HepG2 (cell line): ENCODE results near the gene KRT15. TPM values are rescaled to one million over a fixed set of nuclear protein-coding genes. Genes with fewer than 3 reads are reported as not detected.
A peak's percentile ranks its signal among the peaks of the same experiment; 100 is the strongest.

Experiments
- ADNP ChIP-seq: sonication (generic); formaldehyde crosslinking; IDR thresholded peaks from 2 replicates; pipeline ENCODE4 v1.4.0; 2020; ENCODE audit warnings: missing genetic modification reagents
- CHD4 ChIP-seq: fragments of 200-600 bp; sonication (generic); IDR thresholded peaks from 2 replicates; pipeline ENCODE4 v1.7.0; 2017; ENCODE audit warnings: mild to moderate bottlenecking, low read length, borderline replicate concordance
- DMAP1 ChIP-seq: IDR thresholded peaks from 2 replicates; pipeline ENCODE4 v1.6.1; 2016
- ELF1 ChIP-seq: sonication (generic); formaldehyde crosslinking; IDR thresholded peaks from 2 replicates; pipeline ENCODE4 v1.4.0; 2020; ENCODE audit warnings: missing genetic modification reagents
- ETV5 ChIP-seq: IDR thresholded peaks from 2 replicates; pipeline ENCODE4 v1.6.1; 2018; ENCODE audit warnings: missing biosample characterization, missing genetic modification reagents, inconsistent platforms, borderline replicate concordance
- FOSL2 ChIP-seq: sonication (generic); formaldehyde crosslinking; IDR thresholded peaks from 2 replicates; pipeline ENCODE4 v1.4.0; 2020; ENCODE audit warnings: missing genetic modification reagents
- HOXA9 ChIP-seq: sonication (generic); formaldehyde crosslinking; IDR thresholded peaks from 2 replicates; pipeline ENCODE4 v1.8.1; 2022; ENCODE audit warnings: missing genetic modification reagents, mild to moderate bottlenecking, moderate library complexity, borderline replicate concordance
- MTA1 ChIP-seq: sonication (generic); formaldehyde crosslinking; IDR thresholded peaks from 2 replicates; pipeline ENCODE4 v1.4.0; 2020; ENCODE audit warnings: missing genetic modification reagents, mild to moderate bottlenecking, borderline replicate concordance
- NFYC ChIP-seq: IDR thresholded peaks from 2 replicates; pipeline ENCODE4 v1.6.1; 2016; ENCODE audit warnings: missing genetic modification reagents, missing compliant biosample characterization
- RCOR2 ChIP-seq: IDR thresholded peaks from 2 replicates; pipeline ENCODE4 v1.6.1; 2016; ENCODE audit warnings: missing biosample characterization, missing genetic modification reagents
- REL ChIP-seq: sonication (generic); formaldehyde crosslinking; conservative IDR thresholded peaks from 2 replicates; pipeline ENCODE4 v1.8.0; 2022; ENCODE audit warnings: mild to moderate bottlenecking, missing genetic modification reagents, moderate library complexity
- RFX5 ChIP-seq: IDR thresholded peaks from 2 replicates; pipeline ENCODE4 v1.6.1; 2011; ENCODE audit warnings: low read depth, low read length, improper control_type of control experiment
- SMAD1 ChIP-seq: sonication (generic); formaldehyde crosslinking; IDR thresholded peaks from 2 replicates; pipeline ENCODE4 v1.4.0; 2020; ENCODE audit warnings: missing genetic modification reagents, low read depth, mild to moderate bottlenecking, borderline replicate concordance
- SOX5 ChIP-seq: IDR thresholded peaks from 2 replicates; pipeline ENCODE4 v1.6.1; 2016; ENCODE audit warnings: borderline replicate concordance
- ZEB1 ChIP-seq: IDR thresholded peaks from 2 replicates; pipeline ENCODE4 v1.6.1; 2012; ENCODE audit warnings: mild to moderate bottlenecking, low read depth, inconsistent platforms; ENCODE audit not compliant: insufficient replicate concordance
- ZNF431 ChIP-seq: sonication (generic); formaldehyde crosslinking; IDR thresholded peaks from 2 replicates; pipeline ENCODE4 v1.9.0; 2022; ENCODE audit warnings: missing genetic modification reagents, low read depth, mild to moderate bottlenecking, borderline replicate concordance
- ZNF629 ChIP-seq: sonication (generic); formaldehyde crosslinking; conservative IDR thresholded peaks from 2 replicates; pipeline ENCODE4 v1.5.0; 2020; ENCODE audit warnings: missing genetic modification reagents
- ZNF839 ChIP-seq: sonication (generic); formaldehyde crosslinking; IDR thresholded peaks from 2 replicates; pipeline ENCODE4 v1.4.0; 2020; ENCODE audit warnings: missing genetic modification reagents, mild to moderate bottlenecking, borderline replicate concordance
- polyA plus RNA-seq, 8 experiments: library from polyadenylated mRNA; depleted of rRNA in 3 of 8; stranded (reverse) in 7 of 8; unstranded in 1 of 8; fragments of >200 nt; fragmentation: Illumina TruSeq in 4 of 8; extraction: Trizol in 4 of 8; gene quantifications; 2 replicates each; pipeline versions ENCODE4 v1.2.1 to v1.2.3, GENCODE V29; 2011 to 2016; ENCODE audit warnings: low read depth in 4 of 8, missing spikeins in 1 of 8, mixed read lengths in 1 of 8; ENCODE audit not compliant: insufficient read depth in 1 of 8
- total RNA-seq, 5 experiments: library from RNA; depleted of rRNA; stranded (reverse); fragments of >200 nt; fragmentation: Illumina TruSeq; extraction: Trizol; gene quantifications; 2 replicates each; pipeline ENCODE4 v1.2.3, GENCODE V29; 2016; ENCODE audit warnings: low read depth in 1 of 5
- TF ChIP-seq, protein P1 (sequence below): sonication (generic); formaldehyde crosslinking; IDR thresholded peaks from 2 replicates; pipeline ENCODE4 v1.5.1; 2020; ENCODE audit warnings: mild to moderate bottlenecking, missing genetic modification reagents, moderate library complexity
- TF ChIP-seq, protein P2 (sequence below): sonication (generic); formaldehyde crosslinking; IDR thresholded peaks from 2 replicates; pipeline ENCODE4 v1.4.0; 2020; ENCODE audit warnings: missing genetic modification reagents, low read depth, mild to moderate bottlenecking, borderline replicate concordance
- TF ChIP-seq, protein P3 (sequence below): sonication (generic); formaldehyde crosslinking; IDR thresholded peaks from 2 replicates; pipeline ENCODE4 v1.4.0; 2020; ENCODE audit warnings: missing genetic modification reagents
- TF ChIP-seq, protein P4 (sequence below): IDR thresholded peaks from 2 replicates; pipeline ENCODE4 v1.6.1; 2016; ENCODE audit warnings: mild to moderate bottlenecking

Gene KRT15
- total and polyA plus RNA-seq, 2 of the 13 experiments (the other 11 are each of a cell fraction or from before 2014, with no cell fraction given), result 0.46 to 0.63 TPM

DNA sequence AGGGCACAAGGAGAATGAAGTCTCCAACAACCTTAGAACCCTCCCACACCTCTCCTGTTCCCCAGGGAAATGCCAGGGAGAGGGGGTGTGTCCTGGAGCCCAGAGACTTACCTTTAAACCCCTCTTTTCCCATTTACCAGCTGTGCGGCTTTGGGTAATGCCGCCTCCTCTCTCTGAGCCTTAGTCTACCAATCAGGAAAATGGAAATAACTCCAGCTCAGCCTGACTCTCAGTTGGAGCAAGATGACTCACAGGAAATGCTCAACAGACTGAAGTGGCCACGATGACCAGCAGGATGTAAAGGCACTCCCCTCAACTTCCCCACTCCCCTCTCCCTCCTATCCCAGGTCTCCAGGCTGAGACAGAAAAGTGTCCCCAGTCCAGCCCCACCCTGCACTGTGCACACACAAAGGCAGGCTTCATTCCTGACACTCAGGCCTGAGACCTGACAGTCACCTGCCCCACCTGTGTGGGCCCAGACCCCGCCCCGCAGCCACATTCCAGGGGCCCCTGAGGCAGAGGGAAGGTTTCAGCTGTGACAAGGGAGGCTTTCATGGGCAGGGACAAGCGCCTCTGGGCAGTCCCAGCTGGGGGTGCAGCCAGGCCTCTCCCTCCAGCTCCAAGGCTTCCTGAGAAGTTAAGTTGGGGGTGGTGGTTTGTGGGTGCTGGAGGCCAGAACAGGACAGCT is 3.0 kb upstream of the KRT15 start (continued):
- TF ChIP-seq, protein P1, sequence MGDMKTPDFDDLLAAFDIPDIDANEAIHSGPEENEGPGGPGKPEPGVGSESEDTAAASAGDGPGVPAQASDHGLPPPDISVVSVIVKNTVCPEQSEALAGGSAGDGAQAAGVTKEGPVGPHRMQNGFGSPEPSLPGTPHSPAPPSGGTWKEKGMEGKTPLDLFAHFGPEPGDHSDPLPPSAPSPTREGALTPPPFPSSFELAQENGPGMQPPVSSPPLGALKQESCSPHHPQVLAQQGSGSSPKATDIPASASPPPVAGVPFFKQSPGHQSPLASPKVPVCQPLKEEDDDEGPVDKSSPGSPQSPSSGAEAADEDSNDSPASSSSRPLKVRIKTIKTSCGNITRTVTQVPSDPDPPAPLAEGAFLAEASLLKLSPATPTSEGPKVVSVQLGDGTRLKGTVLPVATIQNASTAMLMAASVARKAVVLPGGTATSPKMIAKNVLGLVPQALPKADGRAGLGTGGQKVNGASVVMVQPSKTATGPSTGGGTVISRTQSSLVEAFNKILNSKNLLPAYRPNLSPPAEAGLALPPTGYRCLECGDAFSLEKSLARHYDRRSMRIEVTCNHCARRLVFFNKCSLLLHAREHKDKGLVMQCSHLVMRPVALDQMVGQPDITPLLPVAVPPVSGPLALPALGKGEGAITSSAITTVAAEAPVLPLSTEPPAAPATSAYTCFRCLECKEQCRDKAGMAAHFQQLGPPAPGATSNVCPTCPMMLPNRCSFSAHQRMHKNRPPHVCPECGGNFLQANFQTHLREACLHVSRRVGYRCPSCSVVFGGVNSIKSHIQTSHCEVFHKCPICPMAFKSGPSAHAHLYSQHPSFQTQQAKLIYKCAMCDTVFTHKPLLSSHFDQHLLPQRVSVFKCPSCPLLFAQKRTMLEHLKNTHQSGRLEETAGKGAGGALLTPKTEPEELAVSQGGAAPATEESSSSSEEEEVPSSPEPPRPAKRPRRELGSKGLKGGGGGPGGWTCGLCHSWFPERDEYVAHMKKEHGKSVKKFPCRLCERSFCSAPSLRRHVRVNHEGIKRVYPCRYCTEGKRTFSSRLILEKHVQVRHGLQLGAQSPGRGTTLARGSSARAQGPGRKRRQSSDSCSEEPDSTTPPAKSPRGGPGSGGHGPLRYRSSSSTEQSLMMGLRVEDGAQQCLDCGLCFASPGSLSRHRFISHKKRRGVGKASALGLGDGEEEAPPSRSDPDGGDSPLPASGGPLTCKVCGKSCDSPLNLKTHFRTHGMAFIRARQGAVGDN (CRISPR knock-in tag), result peak; percentile 52
- TF ChIP-seq, protein P2, sequence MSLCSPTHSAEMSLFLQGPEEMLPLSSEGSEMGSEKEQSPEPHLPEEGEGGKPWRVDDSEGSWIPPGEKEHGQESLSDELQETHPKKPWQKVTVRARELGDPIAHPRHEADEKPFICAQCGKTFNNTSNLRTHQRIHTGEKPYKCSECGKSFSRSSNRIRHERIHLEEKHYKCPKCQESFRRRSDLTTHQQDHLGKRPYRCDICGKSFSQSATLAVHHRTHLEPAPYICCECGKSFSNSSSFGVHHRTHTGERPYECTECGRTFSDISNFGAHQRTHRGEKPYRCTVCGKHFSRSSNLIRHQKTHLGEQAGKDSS (CRISPR knock-in tag), result no peak
- TF ChIP-seq ZNF629 (CRISPR knock-in tag), result peak; percentile 98
- peak; percentile 66; the same call in 1 of the 2 replicates for TF ChIP-seq ETV5 (CRISPR knock-in tag)
- TF ChIP-seq RFX5, result no peak
- TF ChIP-seq, protein P3, sequence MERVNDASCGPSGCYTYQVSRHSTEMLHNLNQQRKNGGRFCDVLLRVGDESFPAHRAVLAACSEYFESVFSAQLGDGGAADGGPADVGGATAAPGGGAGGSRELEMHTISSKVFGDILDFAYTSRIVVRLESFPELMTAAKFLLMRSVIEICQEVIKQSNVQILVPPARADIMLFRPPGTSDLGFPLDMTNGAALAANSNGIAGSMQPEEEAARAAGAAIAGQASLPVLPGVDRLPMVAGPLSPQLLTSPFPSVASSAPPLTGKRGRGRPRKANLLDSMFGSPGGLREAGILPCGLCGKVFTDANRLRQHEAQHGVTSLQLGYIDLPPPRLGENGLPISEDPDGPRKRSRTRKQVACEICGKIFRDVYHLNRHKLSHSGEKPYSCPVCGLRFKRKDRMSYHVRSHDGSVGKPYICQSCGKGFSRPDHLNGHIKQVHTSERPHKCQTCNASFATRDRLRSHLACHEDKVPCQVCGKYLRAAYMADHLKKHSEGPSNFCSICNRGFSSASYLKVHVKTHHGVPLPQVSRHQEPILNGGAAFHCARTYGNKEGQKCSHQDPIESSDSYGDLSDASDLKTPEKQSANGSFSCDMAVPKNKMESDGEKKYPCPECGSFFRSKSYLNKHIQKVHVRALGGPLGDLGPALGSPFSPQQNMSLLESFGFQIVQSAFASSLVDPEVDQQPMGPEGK (CRISPR knock-in tag), result peak; percentile 45; the same call in 1 of the 2 replicates
- peak; percentile 82 for TF ChIP-seq FOSL2
- 0 out of 2 replicates have a peak, but pooled peaks have one; percentile 73 for TF ChIP-seq CHD4
- TF ChIP-seq SMAD1 (CRISPR knock-in tag), result no peak
- 0 out of 2 replicates have a peak, but pooled peaks have one; percentile 35 for TF ChIP-seq DMAP1 (CRISPR knock-in tag)
- 0 out of 2 replicates have a peak, but pooled peaks have one; percentile 4 for TF ChIP-seq SOX5 (CRISPR knock-in tag)
- peak; percentile 98 for TF ChIP-seq ZEB1
- TF ChIP-seq NFYC, result 0 out of 2 replicates have a peak, but pooled peaks have one; percentile 25
- peak; percentile 49; the same call in 1 of the 2 replicates for TF ChIP-seq ADNP (CRISPR knock-in tag)
- no peak for TF ChIP-seq REL (CRISPR knock-in tag)
- TF ChIP-seq MTA1 (CRISPR knock-in tag), result no peak
- TF ChIP-seq, protein P4, sequence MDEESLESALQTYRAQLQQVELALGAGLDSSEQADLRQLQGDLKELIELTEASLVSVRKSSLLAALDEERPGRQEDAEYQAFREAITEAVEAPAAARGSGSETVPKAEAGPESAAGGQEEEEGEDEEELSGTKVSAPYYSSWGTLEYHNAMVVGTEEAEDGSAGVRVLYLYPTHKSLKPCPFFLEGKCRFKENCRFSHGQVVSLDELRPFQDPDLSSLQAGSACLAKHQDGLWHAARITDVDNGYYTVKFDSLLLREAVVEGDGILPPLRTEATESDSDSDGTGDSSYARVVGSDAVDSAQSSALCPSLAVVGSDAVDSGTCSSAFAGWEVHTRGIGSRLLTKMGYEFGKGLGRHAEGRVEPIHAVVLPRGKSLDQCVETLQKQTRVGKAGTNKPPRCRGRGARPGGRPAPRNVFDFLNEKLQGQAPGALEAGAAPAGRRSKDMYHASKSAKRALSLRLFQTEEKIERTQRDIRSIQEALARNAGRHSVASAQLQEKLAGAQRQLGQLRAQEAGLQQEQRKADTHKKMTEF (CRISPR knock-in tag), result 0 out of 2 replicates have a peak, but pooled peaks have one; percentile 23
- TF ChIP-seq ZNF431 (CRISPR knock-in tag), result no peak
- TF ChIP-seq ELF1, result no peak
- TF ChIP-seq ZNF839 (CRISPR knock-in tag), result no peak
- no peak for TF ChIP-seq HOXA9 (CRISPR knock-in tag)
- TF ChIP-seq RCOR2 (CRISPR knock-in tag), result peak; percentile 57; the same call in 1 of the 2 replicates
